NCI-H1930 (cell line): ENCODE measurements around the gene SP9.
A peak's percentile ranks its signal among the peaks of the same experiment; 100 is the strongest.

Experiments used
- DNase-seq, 2 experiments: peaks; one replicate each; lab custom pipeline; 2025; lab: John Stamatoyannopoulos, UW

SP9 gene

GRCh38 chr2:174334781-174335251, at the start of gene SP9:
Gene SP9, plus strand, starts transcription at chr2:174334954. Its CDS starts 139 bp downstream, at chr2:174335093.
- no peak for DNase-seq

- no peak for DNase-seq
Measured at GRCh38 chr2:174286172-174286571, 48.6 kb upstream of the SP9 start.

GRCh38 chr2:174292908-174293307, 41.8 kb upstream of the SP9 start:
- DNase-seq = no peak

GRCh38 chr2:174300114-174300513, 34.6 kb upstream of the SP9 start:
- DNase-seq = no peak

DNA sequence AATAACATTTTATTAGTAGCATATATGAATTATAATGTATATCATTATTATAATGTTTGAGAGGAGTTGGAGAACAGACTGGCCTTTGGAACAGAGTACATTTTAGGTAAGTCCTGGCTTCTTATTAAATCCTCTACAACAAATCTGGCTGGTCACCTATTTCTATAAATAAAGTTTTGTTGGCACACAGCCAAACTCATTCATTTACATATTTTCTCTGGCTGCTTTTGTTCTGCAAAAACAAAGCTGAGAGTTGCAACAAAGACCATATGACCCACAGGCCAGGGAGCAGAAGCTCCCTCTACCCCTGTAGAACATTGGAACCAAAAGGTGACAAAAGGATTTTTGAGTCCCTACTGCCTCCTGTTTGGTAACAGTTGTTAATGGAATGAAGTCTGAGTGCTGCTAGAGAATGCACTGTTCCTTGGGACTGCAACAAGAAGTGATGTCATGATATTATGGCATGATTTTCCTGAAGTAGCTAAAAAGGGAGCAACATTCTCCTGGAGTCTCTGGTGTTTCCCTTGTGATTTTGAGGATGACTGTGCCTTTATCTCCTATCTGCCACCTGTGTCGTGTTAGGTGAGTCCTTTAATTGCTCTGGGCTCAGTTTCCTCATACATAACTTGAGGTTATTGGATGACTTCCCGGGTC, 22.0 kb upstream of the SP9 start:
- DNase-seq = no peak

- DNase-seq = no peak
Measured at GRCh38 chr2:174322149-174322548, 12.6 kb upstream of the SP9 start.

DNA sequence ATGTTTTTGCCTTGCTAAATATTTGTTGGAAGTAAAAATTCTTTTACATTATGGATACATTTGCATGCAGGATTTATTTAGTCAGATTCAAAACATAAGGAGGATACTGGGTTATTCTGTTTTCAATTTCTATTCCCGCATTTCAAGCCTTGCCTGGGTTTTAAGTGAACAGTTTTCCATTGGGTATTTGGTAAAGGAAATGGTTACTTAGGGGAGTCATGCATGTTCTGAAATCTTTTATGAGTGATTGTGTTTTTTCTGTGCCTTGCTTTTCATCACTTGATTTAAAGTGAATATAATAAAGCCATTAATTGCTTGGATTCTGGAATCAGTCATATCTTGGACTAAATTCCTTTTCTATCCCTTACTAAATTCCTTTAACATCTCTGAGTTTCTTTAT, 12.0 kb upstream of the SP9 start:
- DNase-seq = no peak

GRCh38 chr2:174324530-174324929, 10.2 kb upstream of the SP9 start:
- DNase-seq = no peak

- no peak for DNase-seq
Measured at GRCh38 chr2:174325373-174326160, 9.2 kb upstream of the SP9 start.

GRCh38 chr2:174326161-174327020, 8.4 kb upstream of the SP9 start:
- no peak for DNase-seq

DNA sequence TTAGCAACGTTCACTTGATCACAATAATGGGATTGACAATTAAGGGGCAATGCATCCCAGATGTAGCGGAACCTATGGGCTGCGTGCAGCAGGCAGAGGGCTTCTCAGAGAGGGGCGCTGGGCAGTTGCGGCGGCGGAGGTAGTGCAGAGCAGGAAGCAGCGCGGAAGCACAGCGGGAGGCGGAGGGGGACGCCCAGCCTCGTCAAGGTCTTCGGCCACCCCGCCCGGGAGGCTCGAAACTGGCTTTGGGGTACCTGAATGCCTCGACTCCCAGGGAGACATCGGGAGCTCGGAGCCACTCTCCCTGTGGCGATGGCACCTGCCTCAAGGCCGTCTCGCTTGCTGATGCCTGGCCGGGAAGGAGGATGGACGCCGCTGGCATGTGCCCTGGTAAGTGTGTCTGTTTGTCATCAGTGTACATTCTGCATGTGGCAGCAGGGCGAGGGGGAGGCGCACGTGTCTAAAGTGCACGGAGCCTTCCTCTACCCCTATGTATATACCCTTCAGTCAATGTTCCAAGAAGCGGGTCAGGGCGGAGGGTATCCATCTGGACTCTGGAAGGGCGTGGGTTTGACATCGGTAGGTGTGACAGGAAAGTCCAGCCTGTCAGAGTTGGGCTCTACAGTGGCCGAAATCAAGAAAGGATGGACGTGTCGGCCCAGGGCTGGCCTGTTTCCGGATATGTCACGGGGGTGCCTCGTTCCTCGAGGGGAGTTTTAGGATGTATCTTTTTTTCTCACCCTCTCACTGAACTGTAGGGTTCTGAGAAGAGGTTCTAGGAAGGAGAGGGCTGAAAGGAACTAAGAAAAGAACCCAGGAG, 7.5 kb upstream of the SP9 start:
- DNase-seq = no peak

DNA sequence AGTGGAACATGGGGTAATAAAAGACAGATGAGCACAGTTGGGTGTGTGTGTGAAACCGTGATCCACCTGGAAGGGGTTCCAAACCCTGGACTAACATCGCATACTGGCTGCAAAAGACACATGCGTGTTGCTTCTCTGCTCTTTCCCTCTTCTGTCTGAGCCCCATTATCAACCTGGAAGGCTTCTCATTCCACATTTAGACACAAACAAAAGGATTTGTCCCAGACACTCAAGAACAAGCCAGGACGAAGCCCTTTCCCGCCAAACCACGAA, 7.0 kb upstream of the SP9 start:
- DNase-seq = no peak

DNA sequence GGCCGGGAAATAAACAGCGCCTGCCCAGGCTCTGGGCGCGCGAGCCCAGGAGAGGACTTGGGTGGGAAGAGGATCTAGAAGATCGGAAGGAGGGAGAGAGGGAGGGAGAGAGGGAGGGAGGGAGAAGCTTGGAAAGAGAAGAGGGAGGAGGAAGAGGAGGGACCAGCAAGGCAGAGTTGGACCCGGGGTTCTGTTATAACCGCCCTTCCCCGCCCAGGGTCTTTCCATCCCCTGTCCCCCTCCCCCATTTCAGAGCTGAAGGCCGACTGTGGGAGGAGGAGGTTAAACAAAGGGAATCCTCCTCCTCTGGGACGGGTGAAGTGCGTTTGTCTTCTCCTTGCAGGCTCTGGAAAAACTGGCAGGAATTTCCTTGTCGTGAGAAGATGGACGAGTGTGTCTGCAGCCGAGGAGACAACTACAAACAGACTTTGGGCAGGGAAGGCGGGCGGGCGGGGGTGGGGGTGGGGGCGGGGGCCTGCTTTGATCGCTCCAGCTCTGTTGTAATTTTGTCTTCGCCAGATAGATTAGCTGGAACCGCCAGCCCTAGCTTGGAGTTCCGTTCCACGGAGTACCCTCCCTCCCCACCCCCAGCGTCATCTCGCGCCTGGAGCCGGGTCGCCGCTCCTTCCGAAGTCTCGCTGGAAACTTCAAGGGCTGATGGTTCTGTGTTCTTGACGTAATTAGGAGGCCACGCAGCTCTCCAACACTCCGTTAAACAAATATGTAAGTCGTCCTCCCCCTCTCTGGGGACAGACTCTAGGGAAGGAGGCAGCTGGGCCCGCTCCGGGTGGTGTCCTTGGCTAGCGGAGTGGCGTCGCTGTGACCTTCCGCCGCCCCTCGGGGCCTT, 6.4 kb upstream of the SP9 start:
- no peak for DNase-seq

DNA sequence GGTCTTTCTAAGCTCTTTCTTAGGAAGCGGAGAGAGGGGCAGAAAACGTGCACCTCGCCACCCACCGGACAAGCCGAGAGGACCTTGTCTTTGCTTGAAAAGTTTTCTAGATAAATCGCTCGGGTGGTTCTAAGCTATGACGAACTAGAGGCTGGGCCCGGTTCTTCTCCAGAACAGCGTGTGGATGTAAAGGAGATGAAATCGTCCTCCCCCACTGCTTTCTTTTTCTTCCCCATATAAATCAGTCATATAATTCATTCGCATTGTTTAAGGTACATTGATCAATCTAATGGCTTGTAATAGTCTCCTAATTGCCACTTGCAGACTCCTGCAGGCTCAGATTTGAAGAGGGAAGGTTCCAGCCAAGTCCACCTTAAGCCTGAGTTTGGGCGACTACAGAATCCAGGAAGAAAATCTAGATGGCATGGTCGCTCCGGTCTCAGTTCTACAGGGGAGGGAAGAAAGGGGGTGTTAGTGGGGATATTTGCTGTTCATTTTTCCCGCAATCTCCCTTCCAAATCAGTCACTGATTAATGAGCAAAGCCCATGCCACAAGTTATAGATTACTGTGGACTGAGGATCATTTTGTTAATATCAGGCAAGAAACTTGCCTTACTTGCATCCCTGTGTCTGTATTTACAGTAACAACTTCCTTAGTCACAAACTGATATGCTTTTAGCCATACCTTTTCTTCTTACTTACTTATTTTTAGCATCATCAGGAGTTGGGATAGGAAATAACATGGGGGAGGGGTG, 5.6 kb upstream of the SP9 start:
- no peak for DNase-seq

DNA sequence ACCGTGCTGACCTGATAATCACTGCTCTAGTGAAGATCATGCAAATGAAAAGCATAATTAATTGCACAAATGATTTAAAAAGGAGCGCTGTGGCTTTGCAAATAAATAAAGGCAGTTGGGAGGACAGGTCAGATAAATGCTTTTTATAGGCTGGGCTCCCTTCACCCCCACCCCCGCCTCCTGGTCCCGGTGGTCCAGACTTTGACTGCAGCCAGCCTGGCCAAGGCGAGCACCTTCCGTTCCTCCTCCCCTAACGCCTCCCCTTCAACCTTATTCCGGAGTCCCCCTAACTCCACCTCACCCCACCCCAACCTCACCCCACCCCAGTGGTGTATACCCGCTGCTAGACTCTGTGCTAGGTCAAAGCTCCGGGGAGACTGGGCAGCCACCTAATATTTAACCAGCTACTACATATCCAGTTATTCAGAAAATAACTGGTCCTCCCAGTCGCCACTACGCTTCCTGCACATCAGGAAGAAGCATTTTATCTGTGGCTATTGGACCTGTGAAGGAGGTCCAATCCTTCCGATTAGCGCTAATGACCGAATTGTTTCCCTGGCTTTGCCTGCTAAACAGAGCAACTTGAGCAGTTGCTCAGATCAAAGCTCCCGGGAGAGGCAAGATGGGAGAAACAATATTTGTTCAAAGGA, 3.7 kb upstream of the SP9 start:
- DNase-seq = peak; percentile 33 to 53

DNA sequence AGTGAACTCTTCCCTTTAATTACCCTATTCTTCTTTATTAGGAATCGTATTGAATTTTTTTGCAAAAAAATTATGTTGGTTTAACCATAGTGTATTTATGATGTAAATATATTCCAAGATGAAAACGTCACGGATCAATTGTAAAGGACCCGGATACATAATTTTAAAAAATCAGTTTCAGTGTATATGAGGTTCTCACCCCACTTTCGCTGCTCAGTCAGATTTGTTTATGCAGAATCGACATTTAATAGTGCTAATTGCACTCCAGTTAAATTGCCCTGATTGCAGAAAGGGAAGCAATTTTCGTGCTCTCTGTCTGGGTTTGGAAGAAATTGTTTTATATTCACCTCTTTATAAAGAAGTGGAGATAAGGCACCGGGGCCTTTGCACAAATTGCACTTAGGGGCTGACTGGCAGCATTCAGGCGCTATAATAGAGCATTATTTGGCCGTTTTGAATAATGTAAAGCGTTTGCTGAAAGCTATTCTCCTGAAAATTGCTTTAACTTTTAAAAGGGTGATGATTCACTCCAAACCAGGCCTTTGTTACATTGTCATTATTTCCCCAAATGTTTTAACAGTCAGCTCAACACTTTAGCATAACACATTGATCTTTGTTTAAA, 3.0 kb upstream of the SP9 start:
- peak; percentile 53 to 71 for DNase-seq

- peak; percentile 32 to 40 for DNase-seq
Measured at GRCh38 chr2:174332217-174332963, 2.4 kb upstream of the SP9 start.

- no peak for DNase-seq
Measured at GRCh38 chr2:174333017-174333371, 1.8 kb upstream of the SP9 start.
